IMR-90 (cell line): ENCODE data around the gene SSH2. TPM values are rescaled to one million over a fixed set of nuclear protein-coding genes. Genes with fewer than 3 reads are reported as not detected.
"Not testable (repeated sequence)": the region's sequence is repeated elsewhere in the genome, so short reads cannot be mapped to it uniquely, and the experiment has no call there.

Experiments
- ATAC-seq: fragments of 200-7000 bp; cut with Tn5 transposase; 2 replicates; pipeline ENCODE4 v1.9.1; 2020; ENCODE audit warnings: low read depth, mild to moderate bottlenecking, moderate library complexity
- BruUV-seq: library from RNA; stranded (reverse); fragments of 400-500 nt; replicated peaks from 2 replicates; lab custom pipeline; 2021; lab: Mats Ljungman, UMichigan
- CTCF ChIA-PET: fragments of 300-600 bp; formaldehyde crosslinking; extraction: SDS; loops from one replicate; lab custom pipeline; 2021; ENCODE audit warnings: antibody characterized with exemption; lab: Yijun Ruan, JAX
- POLR2A ChIA-PET: fragments of 300-600 bp; sonication (Branson Sonifier 250); formaldehyde crosslinking; loops from one replicate; lab custom pipeline; 2022; ENCODE audit warnings: antibody characterized with exemption; ENCODE audit not compliant: unreplicated experiment; lab: Charles Lee
- DNase-seq: peaks from one replicate; pipeline ENCODE4 v3.0.0; 2013
- H2AFZ ChIP-seq: replicated peaks from 2 replicates; pipeline ENCODE3; 2013; ENCODE audit warnings: low read length, mild to moderate bottlenecking; ENCODE audit not compliant: poor library complexity
- H2AK5ac ChIP-seq: 2 replicates; pipeline ENCODE4 v1.6.1; 2013; ENCODE audit warnings: low read depth, low read length, inconsistent platforms
- H2AK9ac ChIP-seq: replicated peaks from 2 replicates; pipeline ENCODE3; 2013; ENCODE audit warnings: mild to moderate bottlenecking, low read depth, low read length, moderate library complexity; ENCODE audit not compliant: poor library complexity
- H2BK120ac ChIP-seq: 2 replicates; pipeline ENCODE4 v1.6.1; 2013; ENCODE audit warnings: low read depth, low read length, inconsistent platforms
- H2BK15ac ChIP-seq: 3 replicates; pipeline ENCODE4 v1.6.1; 2013; ENCODE audit warnings: low read depth, low read length, inconsistent platforms
- H2BK20ac ChIP-seq: 2 replicates; pipeline ENCODE4 v1.6.1; 2013; ENCODE audit warnings: low read depth, mild to moderate bottlenecking, inconsistent platforms, low read length, moderate library complexity
- H2BK5ac ChIP-seq: 2 replicates; pipeline ENCODE4 v1.6.1; 2013; ENCODE audit warnings: mild to moderate bottlenecking, low read depth, low read length, inconsistent platforms; ENCODE audit not compliant: poor library complexity, severe bottlenecking
- H3K14ac ChIP-seq: replicated peaks from 2 replicates; pipeline ENCODE4 v1.6.1; 2013; ENCODE audit warnings: low read depth, low read length, inconsistent platforms
- H3K18ac ChIP-seq: 2 replicates; pipeline ENCODE4 v1.6.1; 2013; ENCODE audit warnings: low read depth, low read length, control low read depth
- H3K23ac ChIP-seq: 2 replicates; pipeline ENCODE4 v1.6.1; 2013; ENCODE audit warnings: low read depth, low read length, inconsistent platforms
- H3K27ac ChIP-seq: 2 replicates; pipeline ENCODE4 v1.5.1; 2013; ENCODE audit warnings: mild to moderate bottlenecking, control low read depth, low read length; ENCODE audit not compliant: insufficient read depth
- H3K27me3 ChIP-seq: 2 replicates; pipeline ENCODE4 v1.6.1; 2013; ENCODE audit warnings: low read length; ENCODE audit not compliant: control insufficient read depth, insufficient read depth
- H3K36me3 ChIP-seq: 2 replicates; pipeline ENCODE4 v1.6.1; 2013; ENCODE audit warnings: low read length, mixed read lengths; ENCODE audit not compliant: control insufficient read depth, insufficient read depth
- H3K4ac ChIP-seq: 2 replicates; pipeline ENCODE4 v1.6.1; 2013; ENCODE audit warnings: low read depth, low read length, inconsistent platforms
- H3K4me1 ChIP-seq: 2 replicates; pipeline ENCODE4 v1.6.1; 2013; ENCODE audit warnings: low read length, mixed read lengths; ENCODE audit not compliant: control insufficient read depth, insufficient read depth
- H3K4me2 ChIP-seq: 2 replicates; pipeline ENCODE4 v1.6.1; 2013; ENCODE audit warnings: low read depth, mild to moderate bottlenecking, control low read depth, low read length, moderate library complexity
- H3K4me3 ChIP-seq: 2 replicates; pipeline ENCODE4 v1.5.1; 2013; ENCODE audit warnings: low read depth, mild to moderate bottlenecking, control low read depth, low read length, moderate library complexity; ENCODE audit not compliant: insufficient read depth
- H3K56ac ChIP-seq: 2 replicates; pipeline ENCODE4 v1.6.1; 2013; ENCODE audit warnings: low read length, inconsistent platforms; ENCODE audit not compliant: insufficient read depth; ENCODE audit errors: extremely low read depth
- H3K79me1 ChIP-seq, 2 experiments: 2 replicates each; pipeline ENCODE4 v1.6.1; 2013; ENCODE audit warnings: low read length in 2 of 2, inconsistent platforms in 1 of 2, low read depth in 1 of 2
- H3K9ac ChIP-seq: 2 replicates; pipeline ENCODE4 v1.6.1; 2013; ENCODE audit warnings: low read depth, low read length, control low read depth
- H3K9me1 ChIP-seq: 2 replicates; pipeline ENCODE4 v1.6.1; 2013; ENCODE audit warnings: low read length, inconsistent platforms; ENCODE audit not compliant: insufficient read depth
- H3K9me3 ChIP-seq: 2 replicates; pipeline ENCODE4 v1.6.1; 2013; ENCODE audit warnings: low read length; ENCODE audit not compliant: control insufficient read depth, insufficient read depth
- H4K20me1 ChIP-seq: 2 replicates; pipeline ENCODE4 v1.6.1; 2013; ENCODE audit warnings: low read length, inconsistent platforms; ENCODE audit not compliant: insufficient read depth
- H4K5ac ChIP-seq: 2 replicates; pipeline ENCODE4 v1.6.1; 2013; ENCODE audit warnings: mild to moderate bottlenecking, low read depth, low read length, control low read depth
- H4K8ac ChIP-seq, 2 experiments: 2 replicates each; pipeline ENCODE4 v1.6.1; 2013; ENCODE audit warnings: low read depth in 2 of 2, low read length in 2 of 2, control low read depth in 1 of 2, inconsistent platforms in 1 of 2
- H4K91ac ChIP-seq: 2 replicates; pipeline ENCODE4 v1.6.1; 2013; ENCODE audit warnings: low read depth, low read length, inconsistent platforms; ENCODE audit not compliant: insufficient read depth
- WGBS, 2 experiments: methylation state at CpG; one replicate each; pipeline versions ENCODE4 v1.1.5 to v1.1.7; 2013; ENCODE audit warnings: missing lambda C conversion rate in 2 of 2; ENCODE audit not compliant: insufficient read length in 1 of 2; ENCODE audit errors: extremely low coverage in 2 of 2; 5-methylcytosine and 5-hydroxymethylcytosine counted together
- dilution Hi-C: fragments of 300-500 bp; cut with HindIII; formaldehyde crosslinking; loops from one replicate; pipeline ENCODE4 v1.14.3; 2018; ENCODE audit warnings: low sequenced_read_pairs; ENCODE audit not compliant: unreplicated experiment
- in situ Hi-C: fragments of 300-500 bp; cut with MboI; formaldehyde crosslinking; loops from 3 replicates; pipeline ENCODE4 v1.14.3; 2019; ENCODE audit warnings: low sequenced_read_pairs, inconsistent platforms, mixed read lengths
- intact Hi-C: fragments of 100-400 bp; cut with micrococcal nuclease; formaldehyde crosslinking; loops from 2 replicates; pipeline ENCODE4 v1.10.0; 2022
- polyA plus RNA-seq, 3 experiments: library from polyadenylated mRNA; depleted of rRNA; stranded (reverse); fragments of >200 nt; gene quantifications; 2 replicates each; pipeline ENCODE4 v1.2.3, GENCODE V29; 2012; ENCODE audit warnings: low replicate concordance in 1 of 3
- total RNA-seq: library from RNA; depleted of rRNA; stranded (reverse); fragments of >200 nt; gene quantifications from 2 replicates; pipeline ENCODE4 v1.2.3, GENCODE V29; 2012

SSH2 gene
- total and polyA plus RNA-seq, 2 of the 4 experiments (the other 2 are of a cell fraction) = 9.3 TPM

GRCh38 chr17:29935909-29936308 is 5.9 kb upstream of the SSH2 start:
- H2BK5ac ChIP-seq, DNase-seq, H3K9ac ChIP-seq, H3K9me1 ChIP-seq, POLR2A ChIA-PET, H2AFZ ChIP-seq, CTCF ChIA-PET, H3K27ac ChIP-seq, H3K18ac ChIP-seq, H3K4me1 ChIP-seq, H3K36me3 ChIP-seq, H4K5ac ChIP-seq, H3K4me2 ChIP-seq, H3K23ac ChIP-seq, H3K4me3 ChIP-seq, BruUV-seq, H2BK15ac ChIP-seq, H2AK5ac ChIP-seq, H2BK120ac ChIP-seq, H3K27me3 ChIP-seq, ATAC-seq, H4K91ac ChIP-seq, intact Hi-C loops, H3K79me1 ChIP-seq, H3K56ac ChIP-seq, H3K14ac ChIP-seq, H3K4ac ChIP-seq, dilution Hi-C loops, H3K9me3 ChIP-seq, H2BK20ac ChIP-seq, H2AK9ac ChIP-seq, H4K20me1 ChIP-seq, H4K8ac ChIP-seq: not testable (repeated sequence)
- in situ Hi-C loops = loop anchor here (10.0 kb wide), 1 partner anchor 291 kb away; no protein-coding TSS in a partner anchor
- WGBS, 2 experiments = no CpG with 5 or more reads among the region's 3 CpGs
